ENCODE measurements around the gene SATB2.

The SATB2 gene

DNA sequence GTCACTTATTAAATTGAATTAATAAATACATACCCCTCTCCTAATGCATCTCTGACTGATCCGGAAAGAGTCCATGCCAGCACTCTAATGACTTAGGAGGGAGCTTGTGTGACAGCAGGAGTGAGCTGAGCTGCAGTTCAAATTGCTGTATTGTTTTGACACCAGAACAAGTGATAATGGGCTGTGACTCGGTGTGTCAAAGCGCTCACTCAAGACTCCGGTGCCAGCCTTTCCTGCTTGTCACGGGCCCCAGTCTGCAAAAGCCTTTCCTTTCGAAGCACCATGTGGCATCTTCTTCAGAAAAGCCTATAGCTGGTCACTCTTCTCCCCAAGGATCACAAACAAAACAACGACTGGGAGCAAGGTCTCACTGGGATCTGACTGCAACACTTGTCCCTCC, 43.3 kb downstream of the SATB2 start:
- H3K9me3 ChIP-seq (ENCODE audit: insufficient read depth, low read depth, low read length), result no peaks in the 10 kb centered on the region
- no peak overlapping the region for H3K4me3 ChIP-seq (ENCODE audit: low read length)
- H3K27ac ChIP-seq (ENCODE audit: low read length), result no peak overlapping the region
- no peaks in the 10 kb centered on the region for H3K27me3 ChIP-seq (ENCODE audit: insufficient read depth, low read length)
- no peak overlapping the region for H3K9ac ChIP-seq (ENCODE audit: low read depth, low read length)
- no peaks in the 10 kb centered on the region for H3K36me3 ChIP-seq (ENCODE audit: insufficient read depth, low read depth, low read length)
- H3K4me1 ChIP-seq (ENCODE audit: insufficient read depth, low read length), result peaks cover 6% of the 10 kb centered on the region; the same call in 1 of the 2 replicates

DNA sequence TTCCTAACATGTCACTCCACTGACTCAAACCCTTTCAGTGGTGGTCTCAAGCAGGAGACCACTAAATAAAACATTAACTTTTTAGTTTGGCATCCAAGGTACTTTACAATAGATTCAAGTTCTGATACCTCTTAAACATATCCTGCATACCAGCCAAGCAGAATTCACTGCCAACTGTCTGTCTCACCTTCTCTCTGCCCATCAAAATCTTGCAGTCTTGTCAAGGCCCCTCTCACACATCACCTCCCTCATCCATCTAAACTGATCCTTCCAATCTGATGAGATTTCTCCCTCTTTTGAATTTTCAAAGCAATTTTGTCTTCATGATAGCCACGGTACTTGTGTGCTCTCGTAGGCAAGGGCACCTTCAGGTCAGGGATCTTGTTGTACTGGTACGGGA, 43.7 kb downstream of the SATB2 start:
- Histone ChIP-seq H3K27ac (ENCODE audit: low read length) (no peak overlapping the region), H3K4me3 (ENCODE audit: low read length) (no peak overlapping the region), H3K9me3 (ENCODE audit: insufficient read depth, low read depth, low read length) (no peaks in the 10 kb centered on the region), H3K36me3 (ENCODE audit: insufficient read depth, low read depth, low read length) (no peaks in the 10 kb centered on the region), H3K9ac (ENCODE audit: low read depth, low read length) (no peak overlapping the region), H3K27me3 (ENCODE audit: insufficient read depth, low read length) (no peaks in the 10 kb centered on the region), H3K4me1 (ENCODE audit: insufficient read depth, low read length) (peaks cover 6% of the 10 kb centered on the region; the same call in 1 of the 2 replicates)

- Histone ChIP-seq H3K27ac (ENCODE audit: low read length) (no peak overlapping the region), H3K27me3 (ENCODE audit: insufficient read depth, low read length) (no peaks in the 10 kb centered on the region), H3K4me1 (ENCODE audit: insufficient read depth, low read length) (peaks cover 7% of the 10 kb centered on the region; the same call in 1 of the 2 replicates), H3K4me3 (ENCODE audit: low read length) (no peak overlapping the region), H3K9me3 (ENCODE audit: insufficient read depth, low read depth, low read length) (no peaks in the 10 kb centered on the region), H3K9ac (ENCODE audit: low read depth, low read length) (no peak overlapping the region), H3K36me3 (ENCODE audit: insufficient read depth, low read depth, low read length) (no peaks in the 10 kb centered on the region)
These were observed 47.8 kb downstream of the SATB2 start for GRCh38 chr2:199409759-199410529.

GRCh38 chr2:199407421-199407820, 50.3 kb downstream of the SATB2 start:
- Histone ChIP-seq H3K9me3 (ENCODE audit: insufficient read depth, low read depth, low read length) (no peaks in the 10 kb centered on the region), H3K27me3 (ENCODE audit: insufficient read depth, low read length) (no peaks in the 10 kb centered on the region), H3K9ac (ENCODE audit: low read depth, low read length) (no peak overlapping the region), H3K4me1 (ENCODE audit: insufficient read depth, low read length) (peaks cover 10% of the 10 kb centered on the region; the same call in 1 of the 2 replicates), H3K36me3 (ENCODE audit: insufficient read depth, low read depth, low read length) (no peaks in the 10 kb centered on the region), H3K4me3 (ENCODE audit: low read length) (no peak overlapping the region), H3K27ac (ENCODE audit: low read length) (no peak overlapping the region)

DNA sequence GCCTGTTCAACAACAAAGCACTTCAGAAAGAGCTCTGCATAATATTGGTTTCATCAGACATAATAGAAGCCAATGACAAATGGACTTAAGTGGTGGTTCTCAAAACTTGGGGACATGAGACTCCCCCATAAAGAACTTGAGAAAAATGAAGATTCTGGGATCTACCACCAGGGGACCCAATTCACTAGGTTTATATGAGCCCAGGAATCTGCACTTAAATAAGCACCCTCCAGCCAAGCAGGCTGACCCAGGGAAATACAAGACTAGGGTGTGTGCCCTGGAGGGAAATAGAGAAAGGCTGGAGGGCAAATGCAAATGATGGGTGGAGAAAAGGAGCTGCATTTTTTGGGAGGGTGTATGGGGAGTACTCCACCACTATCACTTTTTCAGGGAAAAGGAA, 52.5 kb downstream of the SATB2 start:
- Histone ChIP-seq H3K9me3 (ENCODE audit: insufficient read depth, low read depth, low read length) (no peaks in the 10 kb centered on the region), H3K4me1 (ENCODE audit: insufficient read depth, low read length) (peaks cover 8% of the 10 kb centered on the region; the same call in 1 of the 2 replicates), H3K9ac (ENCODE audit: low read depth, low read length) (no peak overlapping the region), H3K36me3 (ENCODE audit: insufficient read depth, low read depth, low read length) (no peaks in the 10 kb centered on the region), H3K27ac (ENCODE audit: low read length) (no peak overlapping the region), H3K27me3 (ENCODE audit: insufficient read depth, low read length) (no peaks in the 10 kb centered on the region), H3K4me3 (ENCODE audit: low read length) (no peak overlapping the region)

DNA sequence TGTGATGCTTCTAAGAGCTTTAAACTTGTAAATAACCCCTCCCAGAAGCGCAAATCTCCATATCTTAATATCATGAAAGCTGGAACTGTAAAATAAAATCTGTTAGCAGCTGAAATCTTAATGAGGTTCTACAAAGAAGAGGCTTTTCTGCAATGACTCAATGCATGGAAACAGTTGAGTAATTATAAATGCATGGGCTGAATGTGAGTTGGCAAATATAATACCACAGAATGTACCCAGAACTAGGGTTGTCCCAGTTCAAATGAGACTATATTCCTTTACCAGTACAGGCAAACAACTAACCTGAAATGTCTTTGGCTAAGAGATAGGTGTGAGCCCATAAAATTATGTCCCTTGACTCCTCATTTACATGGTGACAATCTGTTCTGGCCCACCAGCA, 52.9 kb downstream of the SATB2 start:
- H3K9me3 ChIP-seq (ENCODE audit: insufficient read depth, low read depth, low read length), result no peaks in the 10 kb centered on the region
- no peak overlapping the region for H3K4me3 ChIP-seq (ENCODE audit: low read length)
- H3K36me3 ChIP-seq (ENCODE audit: insufficient read depth, low read depth, low read length), result no peaks in the 10 kb centered on the region
- H3K9ac ChIP-seq (ENCODE audit: low read depth, low read length), result no peak overlapping the region
- no peak overlapping the region for H3K27ac ChIP-seq (ENCODE audit: low read length)
- no peaks in the 10 kb centered on the region for H3K27me3 ChIP-seq (ENCODE audit: insufficient read depth, low read length)
- H3K4me1 ChIP-seq (ENCODE audit: insufficient read depth, low read length), result peaks cover 5% of the 10 kb centered on the region; the same call in 1 of the 2 replicates

DNA sequence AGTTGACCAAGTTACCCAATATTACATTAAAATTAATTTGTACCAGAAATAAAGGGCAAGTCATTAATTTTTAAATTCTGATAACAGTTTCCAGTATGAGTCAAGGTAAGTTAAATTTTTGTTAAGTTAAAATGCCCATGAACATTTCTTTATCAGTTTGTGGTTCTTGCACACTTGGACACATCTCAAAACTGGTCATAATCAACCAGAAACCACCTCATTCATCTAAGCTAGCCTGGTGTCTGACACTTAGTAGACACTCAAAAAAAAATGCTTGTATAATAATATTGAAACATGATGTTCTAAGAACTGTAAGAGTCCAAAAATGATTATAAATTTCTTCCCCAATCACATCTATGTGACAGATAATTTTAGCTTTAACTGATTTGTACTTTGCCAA, 62.4 kb downstream of the SATB2 start:
- H3K9ac ChIP-seq (ENCODE audit: low read depth, low read length), result no peak overlapping the region
- H3K27me3 ChIP-seq (ENCODE audit: insufficient read depth, low read length), result no peaks in the 10 kb centered on the region
- no peak overlapping the region for H3K27ac ChIP-seq (ENCODE audit: low read length)
- no peaks in the 10 kb centered on the region for H3K36me3 ChIP-seq (ENCODE audit: insufficient read depth, low read depth, low read length)
- H3K4me1 ChIP-seq (ENCODE audit: insufficient read depth, low read length), result no peaks in the 10 kb centered on the region; the same call in 1 of the 2 replicates
- H3K9me3 ChIP-seq (ENCODE audit: insufficient read depth, low read depth, low read length), result no peaks in the 10 kb centered on the region; the same call in 1 of the 2 replicates
- no peak overlapping the region for H3K4me3 ChIP-seq (ENCODE audit: low read length)

DNA sequence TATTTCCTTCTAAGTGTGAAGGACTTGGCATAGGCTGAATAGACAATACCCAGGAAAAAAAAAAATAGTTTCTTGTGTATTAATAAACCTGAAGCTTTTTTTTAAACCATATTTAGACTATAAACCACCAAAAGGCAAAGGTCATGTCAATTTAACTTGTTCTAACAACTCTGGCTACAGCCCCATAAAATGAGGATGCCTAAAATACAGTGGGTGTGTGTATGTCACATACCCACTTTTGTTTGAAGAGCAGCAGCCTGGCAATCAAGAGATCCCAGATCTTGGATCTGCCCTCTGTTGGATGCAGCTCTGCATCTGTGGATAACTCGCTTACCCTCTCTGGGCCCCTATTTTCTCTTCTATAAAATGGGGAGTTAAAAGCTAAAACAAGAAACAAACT, 65.4 kb downstream of the SATB2 start:
- Histone ChIP-seq H3K27ac (ENCODE audit: low read length) (no peak overlapping the region), H3K36me3 (ENCODE audit: insufficient read depth, low read depth, low read length) (no peaks in the 10 kb centered on the region), H3K9me3 (ENCODE audit: insufficient read depth, low read depth, low read length) (no peaks in the 10 kb centered on the region), H3K4me3 (ENCODE audit: low read length) (no peak overlapping the region), H3K4me1 (ENCODE audit: insufficient read depth, low read length) (no peaks in the 10 kb centered on the region), H3K9ac (ENCODE audit: low read depth, low read length) (no peak overlapping the region), H3K27me3 (ENCODE audit: insufficient read depth, low read length) (no peaks in the 10 kb centered on the region)

DNA sequence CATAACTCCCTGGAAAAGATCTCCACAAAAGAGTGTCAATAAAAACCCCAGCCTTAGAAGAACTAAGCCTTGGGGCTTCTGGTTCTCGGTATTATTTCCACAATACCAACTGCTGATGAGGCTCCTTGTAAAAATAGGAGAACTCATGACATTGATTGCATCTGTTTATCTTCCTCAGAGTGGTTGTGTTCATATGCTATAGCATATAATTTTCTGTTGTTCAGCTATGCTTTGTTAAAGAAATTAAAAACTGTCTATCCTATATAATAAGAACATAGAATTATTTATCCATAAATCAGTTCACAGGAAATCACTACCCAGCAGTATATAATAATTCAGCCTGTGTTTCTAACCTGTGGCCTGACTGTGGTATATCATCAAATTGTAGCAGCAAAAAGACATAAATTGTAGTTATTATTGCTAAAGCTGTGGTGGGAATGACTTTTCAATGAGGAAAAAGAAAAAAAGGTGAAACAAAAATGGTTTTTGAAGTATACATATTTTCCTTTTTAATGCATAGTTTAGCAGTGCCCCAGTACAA, 68.9 kb downstream of the SATB2 start:
- Histone ChIP-seq H3K9ac (ENCODE audit: low read depth, low read length) (no peak overlapping the region), H3K36me3 (ENCODE audit: insufficient read depth, low read depth, low read length) (no peaks in the 10 kb centered on the region), H3K27me3 (ENCODE audit: insufficient read depth, low read length) (no peaks in the 10 kb centered on the region), H3K4me1 (ENCODE audit: insufficient read depth, low read length) (no peaks in the 10 kb centered on the region), H3K27ac (ENCODE audit: low read length) (no peak overlapping the region), H3K9me3 (ENCODE audit: insufficient read depth, low read depth, low read length) (no peaks in the 10 kb centered on the region), H3K4me3 (ENCODE audit: low read length) (no peak overlapping the region)

DNA sequence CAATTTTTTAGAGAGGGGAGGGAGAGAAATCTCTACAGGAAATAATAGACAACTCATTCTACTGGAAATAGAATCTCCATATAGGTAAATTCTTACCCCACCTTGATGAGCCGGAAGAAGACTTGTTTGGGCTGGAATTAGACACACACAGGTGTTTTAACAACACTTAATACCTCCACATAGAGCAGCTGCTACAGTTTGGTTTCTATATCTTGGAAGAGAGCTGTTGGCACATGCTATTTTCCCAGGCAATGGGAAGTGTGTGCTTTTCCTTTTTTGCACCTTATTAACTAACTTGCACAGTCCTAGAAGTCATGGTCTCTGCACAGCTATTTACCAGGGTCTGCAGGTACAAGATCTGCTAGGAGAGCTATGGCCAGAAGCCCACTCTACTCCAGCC, 73.7 kb downstream of the SATB2 start:
- Histone ChIP-seq H3K9ac (ENCODE audit: low read depth, low read length) (no peak overlapping the region), H3K36me3 (ENCODE audit: insufficient read depth, low read depth, low read length) (no peaks in the 10 kb centered on the region), H3K9me3 (ENCODE audit: insufficient read depth, low read depth, low read length) (no peaks in the 10 kb centered on the region), H3K27me3 (ENCODE audit: insufficient read depth, low read length) (no peaks in the 10 kb centered on the region), H3K4me3 (ENCODE audit: low read length) (no peak overlapping the region), H3K4me1 (ENCODE audit: insufficient read depth, low read length) (no peaks in the 10 kb centered on the region), H3K27ac (ENCODE audit: low read length) (no peak overlapping the region)

DNA sequence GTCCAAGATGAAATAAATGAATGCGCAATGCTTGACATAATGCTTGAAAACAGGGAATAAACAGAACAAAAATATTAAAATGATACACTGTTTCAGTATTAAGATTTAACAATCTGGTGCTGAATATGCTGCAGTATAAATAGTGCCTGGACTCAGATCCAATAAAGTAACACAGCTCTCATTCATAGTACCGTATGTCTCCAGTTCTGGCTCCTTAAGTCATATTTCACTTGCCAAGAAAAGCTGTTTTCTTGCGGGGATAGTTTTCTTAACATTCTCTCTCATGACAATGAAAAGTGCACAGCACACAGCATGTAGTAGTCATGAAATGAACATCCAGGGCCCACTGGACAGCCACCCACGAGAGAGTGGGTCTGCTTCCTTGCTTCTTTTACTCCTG, 74.7 kb downstream of the SATB2 start:
- Histone ChIP-seq H3K4me1 (ENCODE audit: insufficient read depth, low read length) (no peaks in the 10 kb centered on the region), H3K27me3 (ENCODE audit: insufficient read depth, low read length) (no peaks in the 10 kb centered on the region), H3K9me3 (ENCODE audit: insufficient read depth, low read depth, low read length) (no peaks in the 10 kb centered on the region), H3K36me3 (ENCODE audit: insufficient read depth, low read depth, low read length) (no peaks in the 10 kb centered on the region), H3K9ac (ENCODE audit: low read depth, low read length) (no peak overlapping the region), H3K27ac (ENCODE audit: low read length) (no peak overlapping the region), H3K4me3 (ENCODE audit: low read length) (no peak overlapping the region)

DNA sequence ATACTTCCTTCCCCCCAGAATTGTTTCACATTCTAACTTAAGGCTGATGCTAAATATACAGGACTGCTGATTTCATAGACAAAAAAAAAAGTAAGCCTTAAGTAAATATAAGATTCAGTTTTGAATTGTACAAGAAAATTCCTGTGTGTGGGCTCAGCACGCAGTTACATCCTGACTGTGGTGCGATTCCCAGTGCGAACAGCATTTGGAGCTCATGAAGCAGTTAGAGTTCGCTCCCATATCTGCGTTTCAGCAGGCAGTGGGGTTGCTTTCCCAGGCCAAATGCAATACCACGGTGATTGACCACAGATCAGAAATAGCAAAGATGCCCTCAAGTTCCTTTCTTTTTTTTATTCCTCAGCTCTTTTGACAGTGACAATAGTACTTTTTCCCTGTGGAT, 75.6 kb downstream of the SATB2 start:
- H3K27me3 ChIP-seq (ENCODE audit: insufficient read depth, low read length), result no peaks in the 10 kb centered on the region
- no peaks in the 10 kb centered on the region for H3K9me3 ChIP-seq (ENCODE audit: insufficient read depth, low read depth, low read length)
- H3K36me3 ChIP-seq (ENCODE audit: insufficient read depth, low read depth, low read length), result no peaks in the 10 kb centered on the region
- no peaks in the 10 kb centered on the region for H3K4me1 ChIP-seq (ENCODE audit: insufficient read depth, low read length)
- H3K9ac ChIP-seq (ENCODE audit: low read depth, low read length), result no peak overlapping the region
- no peak overlapping the region for H3K4me3 ChIP-seq (ENCODE audit: low read length)
- H3K27ac ChIP-seq (ENCODE audit: low read length), result no peak overlapping the region
